Activated CD8-positive, alpha-beta T cell treated with anti-CD3 and anti-CD28 coated beads, Interleukin-2, amount 10 ng/mL, durations not matched to agents 7 days and 5 days (primary cell): Measurements from ENCODE around the gene NIT1. TPM values are rescaled to one million over a fixed set of nuclear protein-coding genes. Genes with fewer than 3 reads are reported as not detected.
A peak's percentile ranks its signal among the peaks of the same experiment; 100 is the strongest.

Experiments
- ATAC-seq: fragments of 150-1000 bp; cut with Tn5 transposase; one replicate; pipeline ENCODE4 v1.10.0; 2021; ENCODE audit warnings: moderate library complexity
- CTCF ChIA-PET: fragments of 350-600 bp; sonication (Branson Sonifier 250); formaldehyde crosslinking; loops from one replicate; lab custom pipeline; 2021; ENCODE audit warnings: antibody characterized with exemption; lab: Charles Lee
- POLR2A ChIA-PET: fragments of 350-600 bp; sonication (Branson Sonifier 250); formaldehyde crosslinking; loops from one replicate; lab custom pipeline; 2021; ENCODE audit warnings: antibody characterized with exemption; lab: Charles Lee
- DNase-seq: peaks from one replicate; pipeline ENCODE4 v3.0.0-alpha.2; 2020
- H3K27ac Mint-ChIP-seq: one replicate; pipeline ENCODE4 v1.8.0; 2021; ENCODE audit warnings: mild to moderate bottlenecking, mixed read lengths
- H3K27me3 Mint-ChIP-seq: one replicate; pipeline ENCODE4 v1.8.0; 2021; ENCODE audit warnings: low read depth, mixed read lengths
- H3K36me3 Mint-ChIP-seq: one replicate; pipeline ENCODE4 v1.8.0; 2021; ENCODE audit warnings: low read depth, mixed read lengths
- H3K4me1 Mint-ChIP-seq: one replicate; pipeline ENCODE4 v1.8.0; 2021; ENCODE audit warnings: low read depth, mixed read lengths
- H3K4me3 Mint-ChIP-seq: one replicate; pipeline ENCODE4 v1.8.0; 2021; ENCODE audit warnings: mild to moderate bottlenecking, mixed read lengths
- H3K9me3 Mint-ChIP-seq: one replicate; pipeline ENCODE4 v1.8.0; 2022; ENCODE audit warnings: mixed read lengths; ENCODE audit not compliant: insufficient read depth
- total RNA-seq, 2 experiments: library from RNA; stranded (reverse); gene quantifications; one replicate each; pipeline ENCODE4 v1.2.3, GENCODE V29; 2021

The NIT1 gene
- total RNA-seq, 2 experiments from 2014 or later = 34.1 to 35.2 TPM

- Mint-ChIP-seq H3K27me3 (no peaks in the 10 kb centered on the region), H3K36me3 (no peaks in the 10 kb centered on the region), H3K27ac (no peak overlapping the region), H3K9me3 (no peaks in the 10 kb centered on the region), H3K4me3 (no peak overlapping the region), H3K4me1 (peaks cover 3% of the 10 kb centered on the region)
- ATAC-seq (no peak), DNase-seq (no peak)
- CTCF ChIA-PET = interaction anchor here (1.0 to 2.5 kb wide), 7 partner anchors 12 to 43 kb away, joined by 3 to 14 read pairs (median 3); partner anchors contain the start of gene KLHDC9
- POLR2A ChIA-PET = interaction anchor here (0.6 to 1.3 kb wide), 3 partner anchors 15 to 261 kb away, joined by 3 to 4 read pairs (median 4); partner anchors contain the start of gene ARHGAP30
Observed at GRCh38 chr1:161084597-161084988, 33.3 kb upstream of the NIT1 start.

DNA sequence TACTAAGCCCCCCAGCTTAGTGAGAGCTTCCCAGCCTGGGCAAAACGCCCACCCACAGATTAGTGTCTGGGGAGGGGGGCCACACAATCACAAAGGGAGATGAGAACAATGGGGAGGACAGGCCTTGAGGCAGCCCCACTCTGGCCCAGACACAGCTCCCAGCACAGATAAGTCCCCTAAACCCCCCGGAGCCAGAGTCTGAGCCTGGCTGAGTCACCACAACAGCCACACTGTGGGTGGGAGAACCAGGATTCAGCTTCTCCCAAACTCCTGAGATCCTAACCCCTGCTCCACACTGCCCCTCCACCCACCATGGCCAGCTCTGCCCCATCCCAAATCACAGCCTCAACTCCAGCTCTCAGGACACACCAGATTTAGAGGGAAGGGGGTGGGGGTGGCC lies 32.7 kb upstream of the NIT1 start:
- DNase-seq (no peak), ATAC-seq (no peak)
- H3K9me3 Mint-ChIP-seq = no peaks in the 10 kb centered on the region
- H3K4me1 Mint-ChIP-seq = peaks cover 4% of the 10 kb centered on the region
- no peak overlapping the region for H3K4me3 Mint-ChIP-seq
- ChIA-PET CTCF (interaction anchor here (1.0 to 2.5 kb wide), 6 partner anchors 11 to 43 kb away, joined by 3 to 14 read pairs (median 3); partner anchors contain the start of gene KLHDC9), POLR2A (interaction anchor here (1.2 to 1.3 kb wide), 2 partner anchors 15 to 163 kb away, joined by 4 read pairs; partner anchors contain the start of gene ARHGAP30)
- no peaks in the 10 kb centered on the region for H3K36me3 Mint-ChIP-seq
- no peak overlapping the region for H3K27ac Mint-ChIP-seq
- no peaks in the 10 kb centered on the region for H3K27me3 Mint-ChIP-seq

- H3K27ac Mint-ChIP-seq = no peak overlapping the region
- no peaks in the 10 kb centered on the region for H3K36me3 Mint-ChIP-seq
- POLR2A ChIA-PET = no interaction called here
- H3K4me1 Mint-ChIP-seq = peaks cover 14% of the 10 kb centered on the region
- DNase-seq (no peak), ATAC-seq (no peak)
- CTCF ChIA-PET = interaction anchor here (1.0 to 2.5 kb wide), 2 partner anchors 10 to 11 kb away, joined by 3 to 10 read pairs; no protein-coding TSS in a partner anchor
- no peaks in the 10 kb centered on the region for H3K27me3 Mint-ChIP-seq
- H3K4me3 Mint-ChIP-seq = no peak overlapping the region
- no peaks in the 10 kb centered on the region for H3K9me3 Mint-ChIP-seq
Observed at GRCh38 chr1:161086457-161086856, 31.4 kb upstream of the NIT1 start.

DNA sequence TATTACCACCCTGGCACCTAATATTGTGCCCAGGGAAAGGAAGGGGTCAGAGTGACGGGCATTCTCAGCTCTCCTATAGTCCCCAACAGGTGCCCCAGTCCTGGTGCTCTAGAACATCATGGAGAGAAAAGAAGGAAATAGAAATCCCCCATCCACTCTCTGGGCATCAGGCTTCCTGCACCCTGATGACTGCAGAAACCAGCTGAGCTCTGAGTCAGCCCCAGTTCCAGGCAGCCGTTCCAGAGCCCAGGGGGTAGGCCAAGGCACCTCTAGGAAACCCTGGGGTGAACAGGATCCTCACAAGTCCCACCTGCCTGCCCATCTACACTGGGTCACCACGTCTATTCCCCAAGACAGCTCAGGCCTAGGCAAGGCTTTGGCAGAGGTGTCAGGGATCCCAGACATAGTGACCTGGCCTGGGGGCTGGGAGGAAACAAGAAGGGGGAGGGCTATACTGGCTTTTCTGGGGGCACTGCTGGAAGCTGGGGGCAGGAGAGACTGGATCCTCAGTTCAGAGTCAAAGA lies 29.3 kb upstream of the NIT1 start:
- Mint-ChIP-seq H3K27me3 (no peaks in the 10 kb centered on the region), H3K9me3 (no peaks in the 10 kb centered on the region), H3K27ac (no peak overlapping the region), H3K4me1 (peaks cover 29% of the 10 kb centered on the region), H3K4me3 (no peak overlapping the region), H3K36me3 (no peaks in the 10 kb centered on the region)
- CTCF ChIA-PET = interaction anchor here (1.2 to 2.4 kb wide), 4 partner anchors 8 to 91 kb away, joined by 3 to 6 read pairs (median 6); no protein-coding TSS in a partner anchor
- ATAC-seq (no peak), DNase-seq (no peak)
- POLR2A ChIA-PET = interaction anchor here (0.7 to 1.0 kb wide), 2 partner anchors 8 to 19 kb away, joined by 3 read pairs; partner anchors contain the start of gene ARHGAP30

GRCh38 chr1:161089251-161089924 lies 28.5 kb upstream of the NIT1 start, which contains the start of gene NECTIN4:
Gene NECTIN4 (minus strand): TSS chr1:161089558. CDS start chr1:161089296, 262 bp downstream.
- Mint-ChIP-seq H3K4me3 (no peak within 1 kb of the TSS), H3K27ac (no peak within 1 kb of the TSS), H3K27me3 (no peaks in the 10 kb centered on the region), H3K4me1 (peaks cover 31% of the 10 kb centered on the region), H3K36me3 (no peaks in the 10 kb centered on the region), H3K9me3 (no peaks in the 10 kb centered on the region)
- POLR2A ChIA-PET = interaction anchor here (0.7 kb wide), 1 partner anchor 20 kb away, joined by 3 read pairs; the partner anchor contains the start of gene ARHGAP30
- DNase-seq (no peak), ATAC-seq (no peak)
- CTCF ChIA-PET = interaction anchor here (1.1 to 2.4 kb wide), 6 partner anchors 8 to 99 kb away, joined by 3 to 6 read pairs (median 4); partner anchors contain the start of gene KLHDC9

GRCh38 chr1:161089938-161090337 lies 28.0 kb upstream of the NIT1 start:
- CTCF ChIA-PET = interaction anchor here (1.1 to 2.4 kb wide), 4 partner anchors 8 to 99 kb away, joined by 3 to 5 read pairs (median 4); partner anchors contain the start of gene KLHDC9
- peaks cover 31% of the 10 kb centered on the region for H3K4me1 Mint-ChIP-seq
- no peaks in the 10 kb centered on the region for H3K9me3 Mint-ChIP-seq
- H3K27ac Mint-ChIP-seq = no peak overlapping the region
- DNase-seq = no peak
- H3K36me3 Mint-ChIP-seq = no peaks in the 10 kb centered on the region
- POLR2A ChIA-PET = no interaction called here
- no peaks in the 10 kb centered on the region for H3K27me3 Mint-ChIP-seq
- no peak for ATAC-seq
- H3K4me3 Mint-ChIP-seq = no peak overlapping the region

DNA sequence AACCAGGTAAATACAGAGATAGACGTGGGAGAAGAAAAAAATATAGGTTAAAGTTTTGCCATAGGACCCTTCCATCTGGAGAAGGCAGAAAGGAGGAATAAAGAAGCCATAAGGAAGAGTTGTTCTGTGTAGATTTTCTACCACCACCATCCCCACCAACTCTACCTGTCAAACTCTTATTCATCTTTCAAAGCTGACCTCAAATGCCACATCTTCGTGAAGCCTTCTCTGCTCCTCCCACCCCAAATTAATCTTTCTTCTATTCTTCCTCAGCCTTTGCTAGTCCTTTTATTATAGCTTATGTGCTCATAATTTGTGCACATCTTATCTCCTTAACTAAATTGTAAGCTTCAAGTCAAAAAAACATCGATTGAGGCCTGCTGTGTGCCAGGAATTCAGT lies 27.3 kb upstream of the NIT1 start:
- Mint-ChIP-seq H3K27me3 (no peaks in the 10 kb centered on the region), H3K4me1 (peaks cover 31% of the 10 kb centered on the region), H3K9me3 (no peaks in the 10 kb centered on the region), H3K27ac (no peak overlapping the region), H3K4me3 (no peak overlapping the region), H3K36me3 (no peaks in the 10 kb centered on the region)
- CTCF ChIA-PET = interaction anchor here (1.1 kb wide), 1 partner anchor 100 kb away, joined by 3 read pairs; no protein-coding TSS in a partner anchor
- DNase-seq (no peak), ATAC-seq (peak; percentile 45)
- POLR2A ChIA-PET = no interaction called here

GRCh38 chr1:161091093-161091492 lies 26.8 kb upstream of the NIT1 start:
- CTCF ChIA-PET = no interaction called here
- no peaks in the 10 kb centered on the region for H3K27me3 Mint-ChIP-seq
- H3K9me3 Mint-ChIP-seq = no peaks in the 10 kb centered on the region
- H3K4me1 Mint-ChIP-seq = peaks cover 31% of the 10 kb centered on the region
- ATAC-seq (no peak), DNase-seq (no peak)
- no peak overlapping the region for H3K4me3 Mint-ChIP-seq
- POLR2A ChIA-PET = no interaction called here
- no peaks in the 10 kb centered on the region for H3K36me3 Mint-ChIP-seq
- H3K27ac Mint-ChIP-seq = no peak overlapping the region

DNA sequence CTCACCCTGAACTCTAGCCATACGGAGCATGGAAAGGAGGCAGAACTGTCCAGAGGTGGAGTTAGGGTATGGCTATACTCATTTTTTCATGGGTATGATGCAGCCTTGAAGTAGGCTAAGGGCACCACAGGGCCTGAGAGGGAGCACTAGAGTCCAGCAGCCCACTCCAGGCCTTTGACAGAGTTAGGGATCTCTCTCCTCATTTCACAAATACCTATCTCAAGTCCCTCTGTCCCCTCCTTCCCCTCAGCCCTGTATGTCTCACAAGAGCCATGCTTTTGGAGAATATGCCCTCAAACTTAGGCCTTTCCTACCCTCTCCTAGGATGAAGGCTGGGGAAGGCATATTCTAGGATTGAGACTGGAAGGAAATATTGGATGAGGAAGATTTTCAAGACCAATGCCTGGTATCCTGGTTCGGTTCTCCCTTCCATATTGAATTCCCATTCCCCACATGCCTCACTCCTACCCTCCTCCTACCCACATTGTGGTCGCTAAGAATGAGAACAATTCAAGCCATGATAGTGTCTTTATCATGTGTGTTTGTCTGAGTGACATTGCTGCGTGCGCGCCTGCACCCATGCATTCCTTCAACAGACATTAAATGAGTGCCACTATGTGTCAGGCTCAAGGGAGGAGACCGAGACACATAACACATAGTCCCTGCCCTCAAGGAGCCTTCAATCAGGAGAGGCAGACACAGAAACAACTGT lies 26.0 kb upstream of the NIT1 start:
- ATAC-seq = no peak
- no peaks in the 10 kb centered on the region for H3K27me3 Mint-ChIP-seq
- no peak overlapping the region for H3K27ac Mint-ChIP-seq
- DNase-seq = no peak
- ChIA-PET CTCF (interaction anchor here (0.9 to 9.8 kb wide), 5 partner anchors 19 to 138 kb away, joined by 3 to 292 read pairs (median 4); partner anchors contain the start of genes ARHGAP30 and ITLN2), POLR2A (interaction anchor here (1.3 to 3.0 kb wide), 3 partner anchors 22 to 46 kb away, joined by 4 to 12 read pairs (median 12); partner anchors contain the start of genes ARHGAP30 and USF1)
- no peaks in the 10 kb centered on the region for H3K36me3 Mint-ChIP-seq
- no peak overlapping the region for H3K4me3 Mint-ChIP-seq
- peaks cover 39% of the 10 kb centered on the region for H3K4me1 Mint-ChIP-seq
- no peaks in the 10 kb centered on the region for H3K9me3 Mint-ChIP-seq

- ChIA-PET CTCF (interaction anchor here (0.9 to 9.8 kb wide), 6 partner anchors 20 to 138 kb away, joined by 3 to 292 read pairs (median 5); partner anchors contain the start of genes ARHGAP30, ITLN2, NIT1 and PFDN2), POLR2A (interaction anchor here (1.3 to 3.0 kb wide), 3 partner anchors 22 to 47 kb away, joined by 4 to 12 read pairs (median 12); partner anchors contain the start of genes ARHGAP30 and USF1)
- H3K36me3 Mint-ChIP-seq = peaks cover 2% of the 10 kb centered on the region
- peaks cover 2% of the 10 kb centered on the region for H3K27me3 Mint-ChIP-seq
- H3K4me3 Mint-ChIP-seq = no peak overlapping the region
- H3K9me3 Mint-ChIP-seq = no peaks in the 10 kb centered on the region
- H3K27ac Mint-ChIP-seq = peak overlapping the region; percentile 27
- DNase-seq = no peak
- peaks cover 46% of the 10 kb centered on the region for H3K4me1 Mint-ChIP-seq
- ATAC-seq = peak; percentile 33
Observed at GRCh38 chr1:161092621-161093028, 25.3 kb upstream of the NIT1 start.

DNA sequence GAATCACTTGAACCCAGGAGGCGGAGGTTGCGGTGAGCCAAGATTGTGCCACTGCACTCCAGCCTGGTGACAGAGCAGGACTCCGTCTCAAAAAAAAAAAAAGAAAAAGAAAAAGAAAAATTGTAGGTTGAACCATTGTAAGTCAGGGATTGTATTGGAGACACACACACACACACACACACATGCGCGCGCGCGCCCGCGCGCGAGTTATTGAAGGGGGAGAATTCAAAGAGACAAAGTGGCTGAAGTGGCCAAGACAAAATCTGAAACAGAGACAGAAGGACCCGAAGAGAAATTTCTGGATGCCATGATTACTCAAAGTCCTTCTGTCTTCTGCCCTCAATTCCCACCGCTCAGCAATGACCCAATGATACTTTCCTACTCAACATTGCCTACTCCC lies 23.4 kb upstream of the NIT1 start:
- Mint-ChIP-seq H3K27me3 (peaks cover 2% of the 10 kb centered on the region), H3K4me1 (peaks cover 57% of the 10 kb centered on the region), H3K4me3 (no peak overlapping the region), H3K36me3 (peaks cover 8% of the 10 kb centered on the region), H3K9me3 (no peaks in the 10 kb centered on the region), H3K27ac (no peak overlapping the region)
- DNase-seq = no peak
- ChIA-PET CTCF (interaction anchor here (4.6 to 9.8 kb wide), 3 partner anchors 21 to 99 kb away, joined by 52 to 292 read pairs (median 100); partner anchors contain the start of genes ARHGAP30 and USF1), POLR2A (interaction anchor here (0.9 to 3.0 kb wide), 2 partner anchors 24 to 29 kb away, joined by 4 to 12 read pairs; partner anchors contain the start of gene ARHGAP30)
- no peak for ATAC-seq
